ENCODE data around the gene ZDHHC7.

Gene ZDHHC7

DNA sequence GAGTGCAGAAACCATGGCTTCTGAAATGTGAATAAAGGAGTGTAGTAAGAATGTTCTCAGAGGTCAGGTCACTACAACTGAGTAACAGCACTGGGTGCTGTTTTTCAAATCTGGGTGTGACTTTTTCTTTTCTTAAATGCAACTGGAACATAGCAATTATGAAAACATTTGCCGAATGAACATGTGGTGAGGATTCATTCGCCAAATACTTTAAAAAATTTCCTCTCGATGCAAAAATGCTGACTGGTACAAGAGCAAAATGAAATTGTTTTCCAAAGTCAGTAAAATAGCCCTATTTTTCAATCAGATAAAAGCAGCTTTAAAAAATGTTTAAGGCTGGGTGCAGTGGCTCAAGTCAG, 18.6 kb downstream of the ZDHHC7 start:
- TF ChIP-seq, protein P1, sequence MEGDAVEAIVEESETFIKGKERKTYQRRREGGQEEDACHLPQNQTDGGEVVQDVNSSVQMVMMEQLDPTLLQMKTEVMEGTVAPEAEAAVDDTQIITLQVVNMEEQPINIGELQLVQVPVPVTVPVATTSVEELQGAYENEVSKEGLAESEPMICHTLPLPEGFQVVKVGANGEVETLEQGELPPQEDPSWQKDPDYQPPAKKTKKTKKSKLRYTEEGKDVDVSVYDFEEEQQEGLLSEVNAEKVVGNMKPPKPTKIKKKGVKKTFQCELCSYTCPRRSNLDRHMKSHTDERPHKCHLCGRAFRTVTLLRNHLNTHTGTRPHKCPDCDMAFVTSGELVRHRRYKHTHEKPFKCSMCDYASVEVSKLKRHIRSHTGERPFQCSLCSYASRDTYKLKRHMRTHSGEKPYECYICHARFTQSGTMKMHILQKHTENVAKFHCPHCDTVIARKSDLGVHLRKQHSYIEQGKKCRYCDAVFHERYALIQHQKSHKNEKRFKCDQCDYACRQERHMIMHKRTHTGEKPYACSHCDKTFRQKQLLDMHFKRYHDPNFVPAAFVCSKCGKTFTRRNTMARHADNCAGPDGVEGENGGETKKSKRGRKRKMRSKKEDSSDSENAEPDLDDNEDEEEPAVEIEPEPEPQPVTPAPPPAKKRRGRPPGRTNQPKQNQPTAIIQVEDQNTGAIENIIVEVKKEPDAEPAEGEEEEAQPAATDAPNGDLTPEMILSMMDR (IDR thresholded peaks at IDR 0.05; ENCODE audit: insufficient read depth, low read depth, low read length, missing control alignments), result no peak
- H3K4me3 ChIP-seq (ENCODE audit: low read length), result no peak overlapping the region
- no peak for DNase-seq (ENCODE audit: low read depth)

GRCh38 chr16:84990782-84991181, 20.6 kb downstream of the ZDHHC7 start:
- DNase-seq (ENCODE audit: low read depth), result no peak
- H3K4me3 ChIP-seq (ENCODE audit: low read length), result no peak overlapping the region
- TF ChIP-seq, protein P1 (IDR thresholded peaks at IDR 0.05; ENCODE audit: insufficient read depth, low read depth, low read length, missing control alignments), result no peak

GRCh38 chr16:84989749-84990620, 21.4 kb downstream of the ZDHHC7 start:
- TF ChIP-seq, protein P1 (IDR thresholded peaks at IDR 0.05; ENCODE audit: insufficient read depth, low read depth, low read length, missing control alignments), result no peak

DNA sequence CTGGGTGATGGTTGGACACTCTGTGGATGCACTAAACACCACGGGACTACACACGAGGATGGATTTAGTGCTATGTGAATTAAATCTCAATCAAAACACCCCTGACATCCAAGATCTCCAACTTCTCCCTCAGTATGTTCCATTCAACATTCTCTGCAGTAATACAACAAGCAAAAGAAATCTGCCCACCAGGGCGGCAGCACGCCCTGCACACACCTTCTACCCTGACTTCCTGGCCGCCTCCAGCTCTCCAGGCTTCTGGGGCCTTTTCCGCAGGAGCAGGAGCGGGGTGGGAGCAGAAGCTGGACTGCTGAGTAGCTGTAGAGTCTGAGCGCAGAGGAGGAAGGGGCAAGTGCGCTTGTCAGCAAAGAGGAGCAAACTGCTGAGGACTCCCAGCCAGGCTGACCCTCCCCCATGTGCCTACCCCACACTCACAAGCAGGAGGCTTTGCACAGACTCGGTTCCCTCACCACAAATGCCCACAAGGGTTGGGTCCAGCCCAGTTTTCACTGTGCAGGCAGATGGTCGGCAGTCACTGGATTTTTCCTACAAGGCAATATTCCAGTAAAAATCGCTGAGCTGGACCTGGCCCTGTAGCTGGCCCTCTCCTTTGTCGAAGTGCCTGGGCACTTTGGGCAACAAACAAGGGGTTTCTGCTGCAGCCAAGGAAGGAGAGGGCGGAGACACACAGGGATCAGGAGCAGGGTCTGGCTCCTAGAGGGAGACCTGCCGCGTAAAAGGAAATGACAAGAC, 22.8 kb downstream of the ZDHHC7 start:
- TF ChIP-seq, protein P1 (IDR thresholded peaks at IDR 0.05; ENCODE audit: insufficient read depth, low read depth, low read length, missing control alignments), result no peak
- H3K4me3 ChIP-seq (ENCODE audit: low read length), result no peak overlapping the region
- no peak for DNase-seq (ENCODE audit: low read depth)

More at GRCh38 chr16:84989749-84990620, 21.4 kb downstream of the ZDHHC7 start:
- no peak overlapping the region for H3K4me3 ChIP-seq (ENCODE audit: low read length)
- no peak for DNase-seq (ENCODE audit: low read depth)

GRCh38 chr16:84986879-84987278, 24.5 kb downstream of the ZDHHC7 start:
- TF ChIP-seq, protein P1 (IDR thresholded peaks at IDR 0.05; ENCODE audit: insufficient read depth, low read depth, low read length, missing control alignments), result no peak
- H3K4me3 ChIP-seq (ENCODE audit: low read length), result no peak overlapping the region
- no peak for DNase-seq (ENCODE audit: low read depth)

GRCh38 chr16:84986102-84986501, 25.2 kb downstream of the ZDHHC7 start:
- TF ChIP-seq, protein P1 (IDR thresholded peaks at IDR 0.05; ENCODE audit: insufficient read depth, low read depth, low read length, missing control alignments), result no peak
- peak; percentile 22 for DNase-seq (ENCODE audit: low read depth)

More at GRCh38 chr16:84986102-84986501, 25.2 kb downstream of the ZDHHC7 start:
- no peak overlapping the region for H3K4me3 ChIP-seq (ENCODE audit: low read length)

Data from epithelial cell of esophagus (primary cell).